KOPT-K1 (cell line): ENCODE measurements around the gene POP5.
"Not testable (repeated sequence)": the region's sequence is repeated elsewhere in the genome, so short reads cannot be mapped to it uniquely, and the experiment has no call there.

Experiments
- H3K27ac ChIP-seq: fragments of 200-600 bp; sonication (generic); 2 replicates; pipeline ENCODE4 v1.5.1; 2016; ENCODE audit warnings: antibody characterized with exemption, mild to moderate bottlenecking, low read depth, low read length; ENCODE audit not compliant: poor library complexity, severe bottlenecking
- H3K36me3 ChIP-seq: fragments of 200-600 bp; sonication (generic); 2 replicates; pipeline ENCODE4 v1.5.1; 2017; ENCODE audit warnings: antibody characterized with exemption, mild to moderate bottlenecking, low read length, moderate library complexity; ENCODE audit not compliant: insufficient read depth
- H3K9me3 ChIP-seq: fragments of 200-600 bp; sonication (generic); 2 replicates; pipeline ENCODE4 v1.5.1; 2017; ENCODE audit warnings: antibody characterized with exemption, low read length, mild to moderate bottlenecking; ENCODE audit not compliant: insufficient read depth, poor library complexity, severe bottlenecking

POP5 gene

GRCh38 chr12:120534703-120535655, 46.2 kb downstream of the POP5 start:
- Histone ChIP-seq H3K27ac (peak overlapping the region; percentile 84), H3K9me3 (no peaks in the 10 kb centered on the region), H3K36me3 (peaks cover 43% of the 10 kb centered on the region)

DNA sequence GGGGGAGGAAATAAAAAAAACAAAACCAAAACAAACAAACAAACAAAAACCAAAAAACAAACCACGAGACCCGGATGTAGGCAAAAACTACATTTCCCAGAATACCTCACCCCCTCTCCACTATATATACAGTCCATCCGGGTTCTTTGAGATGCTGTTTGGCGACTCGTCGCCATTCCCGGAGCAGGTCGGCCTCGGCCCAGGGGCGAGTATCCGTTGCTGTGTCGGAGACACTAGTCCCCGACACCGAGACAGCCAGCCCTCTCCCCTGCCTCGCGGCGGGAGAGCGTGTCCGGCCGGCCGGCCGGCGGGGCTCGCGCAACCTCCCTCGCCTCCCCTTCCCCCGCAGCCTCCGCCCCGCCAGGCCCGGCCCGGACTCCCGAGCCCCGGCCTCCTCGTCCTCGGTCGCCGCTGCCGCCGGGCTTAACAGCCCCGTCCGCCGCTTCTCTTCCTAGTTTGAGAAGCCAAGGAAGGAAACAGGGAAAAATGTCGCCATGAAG, 46.9 kb downstream of the POP5 start, which contains the start of gene RNF10:
RNF10 (plus strand) TSS at position 154 of the 500 bp plus-strand sequence. CDS start 456 bp downstream, outside the sequence.
- no peaks in the 10 kb centered on the region for H3K9me3 ChIP-seq
- H3K27ac ChIP-seq: peak within 1 kb of the TSS; percentile 84

DNA sequence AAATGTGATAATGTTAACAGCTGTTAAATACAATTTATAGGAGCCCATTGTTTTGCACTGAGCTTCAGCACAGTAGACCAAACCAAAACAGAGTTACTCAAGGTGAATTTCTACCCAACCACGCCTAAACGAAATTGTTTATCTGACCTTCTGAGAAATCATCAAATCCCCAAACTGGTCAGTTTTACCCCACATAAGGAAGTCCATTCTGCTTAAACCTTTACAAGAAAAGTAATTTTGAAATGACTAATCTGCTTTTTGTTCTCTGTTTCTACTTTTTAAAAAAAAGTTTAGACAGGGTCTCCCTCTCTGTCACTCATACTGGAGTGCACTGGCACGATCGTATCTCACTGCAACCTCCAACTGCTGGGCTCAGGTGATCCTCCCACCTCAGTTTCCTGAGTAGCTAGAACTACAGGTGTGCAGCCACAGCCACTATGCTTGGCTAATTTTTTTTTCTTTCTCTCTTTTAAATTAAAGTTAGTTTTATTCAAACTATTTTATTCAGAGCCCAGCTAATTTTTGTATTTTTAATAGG, 48.4 kb downstream of the POP5 start:
- peaks cover 21% of the 10 kb centered on the region for H3K36me3 ChIP-seq
- H3K9me3 ChIP-seq: no peaks in the 10 kb centered on the region
- no peak overlapping the region for H3K27ac ChIP-seq

More for the DNA sequence above, 46.9 kb downstream of the POP5 start, which contains the start of gene RNF10:
- H3K36me3 ChIP-seq: peaks cover 36% of the 10 kb centered on the region

GRCh38 chr12:120530418-120530761, 50.8 kb downstream of the POP5 start:
- H3K9me3 ChIP-seq, H3K27ac ChIP-seq, H3K36me3 ChIP-seq: not testable (repeated sequence)

DNA sequence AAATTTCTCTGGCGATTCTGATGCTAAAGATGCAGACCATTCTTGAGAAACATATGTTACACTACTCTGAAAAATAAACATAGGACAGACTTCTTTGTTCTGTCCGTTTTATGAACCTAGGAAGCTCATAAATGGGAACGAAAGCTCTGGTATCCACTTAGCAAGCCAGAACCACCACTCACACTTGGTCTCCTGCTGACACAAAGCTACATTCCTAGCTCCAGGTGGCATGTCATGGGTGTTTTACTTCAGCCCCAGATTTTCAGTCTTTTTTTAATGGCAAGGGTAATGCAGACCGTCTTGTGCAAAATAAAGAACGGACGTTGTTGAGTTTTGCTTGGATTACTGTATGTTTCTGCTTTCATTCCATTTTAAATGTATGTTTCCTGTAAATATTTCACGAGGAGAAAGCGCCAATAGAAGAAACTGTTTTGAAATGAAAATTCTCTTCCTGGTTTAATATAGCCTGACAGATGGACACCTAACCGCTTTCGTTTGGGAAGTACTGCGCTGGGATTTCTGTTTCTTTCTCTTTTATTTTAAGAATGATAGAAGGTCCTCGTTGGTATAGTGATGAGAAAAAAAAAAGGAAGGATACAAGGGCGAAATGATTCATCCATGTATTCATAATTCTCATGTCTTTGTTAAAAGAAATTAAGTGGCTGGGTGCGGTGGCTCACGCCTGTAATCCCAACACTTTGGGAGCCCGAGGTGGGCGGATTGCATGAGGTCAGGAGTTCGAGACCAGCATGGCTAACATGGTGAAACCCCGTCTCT, 51.4 kb downstream of the POP5 start:
- no peaks in the 10 kb centered on the region for H3K36me3 ChIP-seq
- no peaks in the 10 kb centered on the region for H3K9me3 ChIP-seq
- H3K27ac ChIP-seq: peak overlapping the region; percentile 86

GRCh38 chr12:120528861-120529525, 52.2 kb downstream of the POP5 start, which contains the start of gene COQ5:
Gene COQ5, minus strand, starts transcription at chr12:120529158. Its CDS starts 17 bp downstream, at chr12:120529141.
- Histone ChIP-seq H3K36me3 (no peaks in the 10 kb centered on the region), H3K27ac (peak within 1 kb of the TSS; percentile 86), H3K9me3 (no peaks in the 10 kb centered on the region)
